IMR-90 (cell line): ENCODE data around the gene IL1RAPL1. TPM values are rescaled to one million over a fixed set of nuclear protein-coding genes. Genes with fewer than 3 reads are reported as not detected.

Source experiments
- ATAC-seq: fragments of 200-7000 bp; cut with Tn5 transposase; 2 replicates; pipeline ENCODE4 v1.9.1; 2020; ENCODE audit warnings: low read depth, mild to moderate bottlenecking, moderate library complexity
- BruUV-seq: library from RNA; stranded (reverse); fragments of 400-500 nt; replicated peaks from 2 replicates; lab custom pipeline; 2021; lab: Mats Ljungman, UMichigan
- CTCF ChIA-PET: fragments of 300-600 bp; formaldehyde crosslinking; extraction: SDS; loops from one replicate; lab custom pipeline; 2021; ENCODE audit warnings: antibody characterized with exemption; lab: Yijun Ruan, JAX
- POLR2A ChIA-PET: fragments of 300-600 bp; sonication (Branson Sonifier 250); formaldehyde crosslinking; loops from one replicate; lab custom pipeline; 2022; ENCODE audit warnings: antibody characterized with exemption; ENCODE audit not compliant: unreplicated experiment; lab: Charles Lee
- DNase-seq: peaks from one replicate; pipeline ENCODE4 v3.0.0; 2013
- H2AFZ ChIP-seq: replicated peaks from 2 replicates; pipeline ENCODE3; 2013; ENCODE audit warnings: low read length, mild to moderate bottlenecking; ENCODE audit not compliant: poor library complexity
- H2AK5ac ChIP-seq: 2 replicates; pipeline ENCODE4 v1.6.1; 2013; ENCODE audit warnings: low read depth, low read length, inconsistent platforms
- H2AK9ac ChIP-seq: replicated peaks from 2 replicates; pipeline ENCODE3; 2013; ENCODE audit warnings: mild to moderate bottlenecking, low read depth, low read length, moderate library complexity; ENCODE audit not compliant: poor library complexity
- H2BK120ac ChIP-seq: 2 replicates; pipeline ENCODE4 v1.6.1; 2013; ENCODE audit warnings: low read depth, low read length, inconsistent platforms
- H2BK15ac ChIP-seq: 3 replicates; pipeline ENCODE4 v1.6.1; 2013; ENCODE audit warnings: low read depth, low read length, inconsistent platforms
- H2BK20ac ChIP-seq: 2 replicates; pipeline ENCODE4 v1.6.1; 2013; ENCODE audit warnings: low read depth, mild to moderate bottlenecking, inconsistent platforms, low read length, moderate library complexity
- H2BK5ac ChIP-seq: 2 replicates; pipeline ENCODE4 v1.6.1; 2013; ENCODE audit warnings: mild to moderate bottlenecking, low read depth, low read length, inconsistent platforms; ENCODE audit not compliant: poor library complexity, severe bottlenecking
- H3K14ac ChIP-seq: replicated peaks from 2 replicates; pipeline ENCODE4 v1.6.1; 2013; ENCODE audit warnings: low read depth, low read length, inconsistent platforms
- H3K18ac ChIP-seq: 2 replicates; pipeline ENCODE4 v1.6.1; 2013; ENCODE audit warnings: low read depth, low read length, control low read depth
- H3K23ac ChIP-seq: 2 replicates; pipeline ENCODE4 v1.6.1; 2013; ENCODE audit warnings: low read depth, low read length, inconsistent platforms
- H3K27ac ChIP-seq: 2 replicates; pipeline ENCODE4 v1.5.1; 2013; ENCODE audit warnings: mild to moderate bottlenecking, control low read depth, low read length; ENCODE audit not compliant: insufficient read depth
- H3K27me3 ChIP-seq: 2 replicates; pipeline ENCODE4 v1.6.1; 2013; ENCODE audit warnings: low read length; ENCODE audit not compliant: control insufficient read depth, insufficient read depth
- H3K36me3 ChIP-seq: 2 replicates; pipeline ENCODE4 v1.6.1; 2013; ENCODE audit warnings: low read length, mixed read lengths; ENCODE audit not compliant: control insufficient read depth, insufficient read depth
- H3K4ac ChIP-seq: 2 replicates; pipeline ENCODE4 v1.6.1; 2013; ENCODE audit warnings: low read depth, low read length, inconsistent platforms
- H3K4me1 ChIP-seq: 2 replicates; pipeline ENCODE4 v1.6.1; 2013; ENCODE audit warnings: low read length, mixed read lengths; ENCODE audit not compliant: control insufficient read depth, insufficient read depth
- H3K4me2 ChIP-seq: 2 replicates; pipeline ENCODE4 v1.6.1; 2013; ENCODE audit warnings: low read depth, mild to moderate bottlenecking, control low read depth, low read length, moderate library complexity
- H3K4me3 ChIP-seq: 2 replicates; pipeline ENCODE4 v1.5.1; 2013; ENCODE audit warnings: low read depth, mild to moderate bottlenecking, control low read depth, low read length, moderate library complexity; ENCODE audit not compliant: insufficient read depth
- H3K56ac ChIP-seq: 2 replicates; pipeline ENCODE4 v1.6.1; 2013; ENCODE audit warnings: low read length, inconsistent platforms; ENCODE audit not compliant: insufficient read depth; ENCODE audit errors: extremely low read depth
- H3K79me1 ChIP-seq, 2 experiments: 2 replicates each; pipeline ENCODE4 v1.6.1; 2013; ENCODE audit warnings: low read length in 2 of 2, inconsistent platforms in 1 of 2, low read depth in 1 of 2
- H3K9ac ChIP-seq: 2 replicates; pipeline ENCODE4 v1.6.1; 2013; ENCODE audit warnings: low read depth, low read length, control low read depth
- H3K9me1 ChIP-seq: 2 replicates; pipeline ENCODE4 v1.6.1; 2013; ENCODE audit warnings: low read length, inconsistent platforms; ENCODE audit not compliant: insufficient read depth
- H3K9me3 ChIP-seq: 2 replicates; pipeline ENCODE4 v1.6.1; 2013; ENCODE audit warnings: low read length; ENCODE audit not compliant: control insufficient read depth, insufficient read depth
- H4K20me1 ChIP-seq: 2 replicates; pipeline ENCODE4 v1.6.1; 2013; ENCODE audit warnings: low read length, inconsistent platforms; ENCODE audit not compliant: insufficient read depth
- H4K5ac ChIP-seq: 2 replicates; pipeline ENCODE4 v1.6.1; 2013; ENCODE audit warnings: mild to moderate bottlenecking, low read depth, low read length, control low read depth
- H4K8ac ChIP-seq, 2 experiments: 2 replicates each; pipeline ENCODE4 v1.6.1; 2013; ENCODE audit warnings: low read depth in 2 of 2, low read length in 2 of 2, control low read depth in 1 of 2, inconsistent platforms in 1 of 2
- H4K91ac ChIP-seq: 2 replicates; pipeline ENCODE4 v1.6.1; 2013; ENCODE audit warnings: low read depth, low read length, inconsistent platforms; ENCODE audit not compliant: insufficient read depth
- ELK1 ChIP-seq: fragments of 150-350 bp; IDR thresholded peaks from 2 replicates; pipeline ENCODE4 v1.6.1; 2016; ENCODE audit warnings: low read depth, mild to moderate bottlenecking, low read length, moderate library complexity, borderline replicate concordance
- FOS ChIP-seq: fragments of 150-350 bp; IDR thresholded peaks from 2 replicates; pipeline ENCODE4 v1.6.1; 2016; ENCODE audit warnings: low read depth, low read length
- MAFK ChIP-seq: IDR thresholded peaks from 2 replicates; pipeline ENCODE4 v1.6.1; 2012; ENCODE audit warnings: low read depth, low read length, improper control_type of control experiment
- MAZ ChIP-seq: IDR thresholded peaks from 2 replicates; pipeline ENCODE4 v1.6.1; 2012; ENCODE audit warnings: low read depth, mild to moderate bottlenecking, low read length, improper control_type of control experiment, moderate library complexity, borderline replicate concordance
- NFE2L2 ChIP-seq: fragments of 150-350 bp; IDR thresholded peaks from 2 replicates; pipeline ENCODE4 v1.6.1; 2016; ENCODE audit warnings: low read depth, mild to moderate bottlenecking, low read length
- POLR2A ChIP-seq: IDR thresholded peaks from 2 replicates; pipeline ENCODE4 v1.6.1; 2012; ENCODE audit warnings: mild to moderate bottlenecking, low read depth, low read length
- RAD21 ChIP-seq: IDR thresholded peaks from 2 replicates; pipeline ENCODE4 v1.6.1; 2012; ENCODE audit warnings: low read length, improper control_type of control experiment
- RCOR1 ChIP-seq: IDR thresholded peaks from 2 replicates; pipeline ENCODE4 v1.6.1; 2012; ENCODE audit warnings: mild to moderate bottlenecking, low read length, improper control_type of control experiment; ENCODE audit not compliant: insufficient replicate concordance
- RFX5 ChIP-seq: IDR thresholded peaks from 2 replicates; pipeline ENCODE4 v1.8.0; 2012; ENCODE audit warnings: low read depth, mild to moderate bottlenecking, low read length, moderate library complexity
- SMC3 ChIP-seq: fragments of 150-350 bp; IDR thresholded peaks from 2 replicates; pipeline ENCODE4 v1.6.1; 2016; ENCODE audit warnings: low read depth, mild to moderate bottlenecking, antibody characterized with exemption, low read length, moderate library complexity
- WGBS, 2 experiments: methylation state at CpG; one replicate each; pipeline versions ENCODE4 v1.1.5 to v1.1.7; 2013; ENCODE audit warnings: missing lambda C conversion rate in 2 of 2; ENCODE audit not compliant: insufficient read length in 1 of 2; ENCODE audit errors: extremely low coverage in 2 of 2; 5-methylcytosine and 5-hydroxymethylcytosine counted together
- dilution Hi-C: fragments of 300-500 bp; cut with HindIII; formaldehyde crosslinking; loops from one replicate; pipeline ENCODE4 v1.14.3; 2018; ENCODE audit warnings: low sequenced_read_pairs; ENCODE audit not compliant: unreplicated experiment
- in situ Hi-C: fragments of 300-500 bp; cut with MboI; formaldehyde crosslinking; loops from 3 replicates; pipeline ENCODE4 v1.14.3; 2019; ENCODE audit warnings: low sequenced_read_pairs, inconsistent platforms, mixed read lengths
- intact Hi-C: fragments of 100-400 bp; cut with micrococcal nuclease; formaldehyde crosslinking; loops from 2 replicates; pipeline ENCODE4 v1.10.0; 2022
- polyA plus RNA-seq, 3 experiments: library from polyadenylated mRNA; depleted of rRNA; stranded (reverse); fragments of >200 nt; gene quantifications; 2 replicates each; pipeline ENCODE4 v1.2.3, GENCODE V29; 2012; ENCODE audit warnings: low replicate concordance in 1 of 3
- total RNA-seq: library from RNA; depleted of rRNA; stranded (reverse); fragments of >200 nt; gene quantifications from 2 replicates; pipeline ENCODE4 v1.2.3, GENCODE V29; 2012
- TF ChIP-seq, protein P1 (sequence below): conservative IDR thresholded peaks from 2 replicates; pipeline ENCODE4 v1.5.1; 2012; ENCODE audit warnings: mild to moderate bottlenecking, low read depth, low read length, improper control_type of control experiment

IL1RAPL1 gene
- total and polyA plus RNA-seq, 2 of the 4 experiments (the other 2 are of a cell fraction), result 1.5 to 9.0 TPM

- no peak overlapping the region for H3K4me2 ChIP-seq
- no peak overlapping the region for H2AK5ac ChIP-seq
- H3K18ac ChIP-seq, result no peak overlapping the region
- H4K20me1 ChIP-seq, result no peaks in the 10 kb centered on the region
- no peak overlapping the region for H3K4me3 ChIP-seq
- no peak for ATAC-seq
- H2AK9ac ChIP-seq, result no peak overlapping the region
- no peak overlapping the region for H3K14ac ChIP-seq
- H3K9me1 ChIP-seq, result no peaks in the 10 kb centered on the region
- no peak overlapping the region for H2BK15ac ChIP-seq
- ChIA-PET POLR2A (no interaction called here), CTCF (no interaction called here)
- H3K27ac ChIP-seq, result no peak overlapping the region
- no peak overlapping the region for H2BK120ac ChIP-seq
- no peak overlapping the region for H2BK5ac ChIP-seq
- no peaks in the 10 kb centered on the region for H3K36me3 ChIP-seq
- WGBS, 2 experiments, result no CpG with 5 or more reads among the region's 3 CpGs
- no peak overlapping the region for H3K4ac ChIP-seq
- TF ChIP-seq FOS, result no peak
- no peak for TF ChIP-seq SMC3
- TF ChIP-seq MAZ, result no peak
- TF ChIP-seq, protein P1, sequence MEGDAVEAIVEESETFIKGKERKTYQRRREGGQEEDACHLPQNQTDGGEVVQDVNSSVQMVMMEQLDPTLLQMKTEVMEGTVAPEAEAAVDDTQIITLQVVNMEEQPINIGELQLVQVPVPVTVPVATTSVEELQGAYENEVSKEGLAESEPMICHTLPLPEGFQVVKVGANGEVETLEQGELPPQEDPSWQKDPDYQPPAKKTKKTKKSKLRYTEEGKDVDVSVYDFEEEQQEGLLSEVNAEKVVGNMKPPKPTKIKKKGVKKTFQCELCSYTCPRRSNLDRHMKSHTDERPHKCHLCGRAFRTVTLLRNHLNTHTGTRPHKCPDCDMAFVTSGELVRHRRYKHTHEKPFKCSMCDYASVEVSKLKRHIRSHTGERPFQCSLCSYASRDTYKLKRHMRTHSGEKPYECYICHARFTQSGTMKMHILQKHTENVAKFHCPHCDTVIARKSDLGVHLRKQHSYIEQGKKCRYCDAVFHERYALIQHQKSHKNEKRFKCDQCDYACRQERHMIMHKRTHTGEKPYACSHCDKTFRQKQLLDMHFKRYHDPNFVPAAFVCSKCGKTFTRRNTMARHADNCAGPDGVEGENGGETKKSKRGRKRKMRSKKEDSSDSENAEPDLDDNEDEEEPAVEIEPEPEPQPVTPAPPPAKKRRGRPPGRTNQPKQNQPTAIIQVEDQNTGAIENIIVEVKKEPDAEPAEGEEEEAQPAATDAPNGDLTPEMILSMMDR, result no peak
- TF ChIP-seq MAFK, result no peak
- no peak for TF ChIP-seq POLR2A
- TF ChIP-seq RAD21, result no peak
- TF ChIP-seq RCOR1, result no peak
- TF ChIP-seq RFX5, result no peak
- no peak for TF ChIP-seq NFE2L2
- no peak for TF ChIP-seq ELK1
- no peaks in the 10 kb centered on the region; the same call in 1 of the 2 replicates for H3K27me3 ChIP-seq
- H4K8ac ChIP-seq, result no peak overlapping the region
- in situ Hi-C loops (no loop called here), intact Hi-C loops (no loop called here), dilution Hi-C loops (no loop called here)
- no peak overlapping the region for H3K23ac ChIP-seq
- no peak overlapping the region for H4K91ac ChIP-seq
- no peaks in the 10 kb centered on the region for H3K4me1 ChIP-seq
- BruUV-seq, result no TSS peak
- no peak overlapping the region for H2BK20ac ChIP-seq
- H2AFZ ChIP-seq, result no peak overlapping the region
- no peak overlapping the region for H3K9ac ChIP-seq
- no peaks in the 10 kb centered on the region for H3K9me3 ChIP-seq
- DNase-seq, result no peak
- H4K5ac ChIP-seq, result no peak overlapping the region
- H3K56ac ChIP-seq, result no peak overlapping the region
- H3K79me1 ChIP-seq, result no peaks in the 10 kb centered on the region
Observed at GRCh38 chrX:29082558-29082957, 495.3 kb downstream of the IL1RAPL1 start.
